GM11168 (cell line): ENCODE measurements around the gene FEZ2.
"Not testable (repeated sequence)": the region's sequence is repeated elsewhere in the genome, so short reads cannot be mapped to it uniquely, and the experiment has no call there.

Experiments
- in situ Hi-C: fragments of 300-500 bp; cut with MboI; formaldehyde crosslinking; loops from one replicate; pipeline ENCODE4 v1.12.0; 2022; ENCODE audit warnings: low sequenced_read_pairs; ENCODE audit not compliant: unreplicated experiment

Gene FEZ2, protein sequence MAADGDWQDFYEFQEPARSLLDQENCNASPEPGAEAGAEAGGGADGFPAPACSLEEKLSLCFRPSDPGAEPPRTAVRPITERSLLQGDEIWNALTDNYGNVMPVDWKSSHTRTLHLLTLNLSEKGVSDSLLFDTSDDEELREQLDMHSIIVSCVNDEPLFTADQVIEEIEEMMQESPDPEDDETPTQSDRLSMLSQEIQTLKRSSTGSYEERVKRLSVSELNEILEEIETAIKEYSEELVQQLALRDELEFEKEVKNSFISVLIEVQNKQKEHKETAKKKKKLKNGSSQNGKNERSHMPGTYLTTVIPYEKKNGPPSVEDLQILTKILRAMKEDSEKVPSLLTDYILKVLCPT

DNA sequence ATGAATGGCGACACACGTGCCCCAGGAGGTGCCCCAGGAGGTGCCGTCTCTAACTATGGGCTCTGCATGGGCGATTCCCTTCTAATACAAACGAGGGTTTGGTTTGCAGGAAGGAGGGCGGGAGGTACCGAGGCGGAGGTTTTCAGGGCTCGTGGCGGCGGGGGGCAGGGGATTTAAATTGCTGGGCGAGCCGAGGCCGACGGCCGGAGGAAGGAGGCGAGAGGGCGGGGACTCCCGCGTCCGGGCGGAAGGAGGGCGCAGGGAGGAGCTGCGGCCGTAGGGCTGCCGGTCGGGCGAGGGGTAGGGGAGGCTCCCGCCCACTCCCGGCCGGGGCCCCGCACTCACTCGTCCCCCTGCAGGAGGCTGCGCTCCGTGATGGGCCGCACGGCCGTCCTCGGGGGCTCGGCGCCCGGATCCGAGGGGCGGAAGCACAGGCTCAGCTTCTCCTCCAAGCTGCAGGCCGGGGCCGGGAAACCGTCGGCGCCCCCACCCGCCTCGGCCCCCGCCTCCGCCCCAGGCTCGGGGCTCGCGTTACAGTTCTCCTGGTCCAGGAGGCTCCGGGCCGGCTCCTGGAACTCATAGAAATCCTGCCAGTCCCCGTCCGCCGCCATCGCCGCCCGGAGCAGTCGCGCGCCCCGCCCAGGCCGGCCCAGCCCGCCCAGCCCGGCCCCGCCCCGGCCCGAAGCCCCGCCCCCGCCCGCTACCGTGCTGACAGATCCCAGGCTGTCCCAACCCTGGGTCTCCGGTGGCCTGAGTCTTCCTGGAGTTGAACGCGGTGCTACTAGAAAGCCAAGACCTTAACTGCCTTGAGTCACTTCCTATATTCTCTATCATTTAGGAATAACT is at the start of gene FEZ2:
Gene FEZ2 (minus strand): TSS at position 637 of the 846 bp plus-strand sequence. CDS start 26 bp downstream, at position 611.
- in situ Hi-C loops, result no loop called here

DNA sequence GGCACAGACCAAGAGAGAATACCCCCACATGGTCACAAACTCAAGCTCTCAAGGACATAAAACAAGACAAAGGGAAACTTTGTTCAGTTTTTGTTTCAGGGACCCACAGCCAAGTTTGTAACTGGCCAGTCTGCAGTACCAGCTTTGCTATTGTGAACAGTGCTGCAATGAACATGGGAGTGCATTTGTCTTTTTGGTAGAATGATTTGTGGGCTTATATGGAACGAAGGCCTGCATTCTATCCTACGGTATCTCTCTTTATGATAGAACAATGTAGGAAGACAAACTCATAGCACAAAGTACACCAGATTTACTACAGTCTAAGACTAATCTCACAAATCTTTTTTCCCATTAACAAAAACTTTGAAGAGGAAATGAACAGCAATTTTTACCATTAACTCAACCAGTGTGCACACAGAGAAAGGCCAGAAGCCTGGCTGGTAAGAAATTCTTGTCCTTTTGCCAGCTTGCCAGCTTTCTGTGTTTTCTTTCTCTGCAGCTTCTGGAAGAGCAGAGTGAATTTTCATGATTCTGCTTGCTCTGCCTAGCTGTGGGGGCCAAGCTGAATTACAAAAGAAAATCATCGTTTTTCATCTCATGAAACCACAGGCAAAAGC is 37.1 kb upstream of the FEZ2 start:
- in situ Hi-C loops, result no loop called here

DNA sequence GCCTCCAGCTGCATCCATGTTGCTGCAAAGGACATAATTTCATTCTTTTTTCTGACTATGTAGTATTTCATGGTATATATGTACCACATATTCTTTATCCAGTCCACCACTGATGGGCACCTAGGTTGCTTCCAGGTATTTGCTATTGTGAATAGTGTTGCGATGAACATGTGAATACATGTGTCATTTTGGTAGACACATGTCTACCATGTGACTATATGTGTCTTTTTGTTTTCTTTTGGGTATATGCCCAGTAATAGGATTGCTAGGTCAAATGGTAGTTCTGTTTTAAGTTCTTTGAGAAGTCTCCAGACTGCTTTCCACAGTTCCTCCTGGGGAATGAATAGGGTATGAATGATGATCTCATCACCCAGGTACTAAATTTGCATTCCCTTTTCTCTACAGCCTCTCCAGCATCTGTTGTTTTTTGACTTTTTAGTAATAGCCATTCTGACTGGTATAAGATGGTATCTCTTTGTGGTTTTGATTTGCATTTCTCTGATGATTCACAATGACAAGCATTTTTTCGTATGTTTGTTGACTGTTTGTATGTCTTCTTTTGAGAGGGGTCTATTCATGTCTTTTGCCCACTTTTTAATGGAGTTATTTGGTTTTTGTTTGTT is 35.6 kb upstream of the FEZ2 start:
- in situ Hi-C loops, result no loop called here

DNA sequence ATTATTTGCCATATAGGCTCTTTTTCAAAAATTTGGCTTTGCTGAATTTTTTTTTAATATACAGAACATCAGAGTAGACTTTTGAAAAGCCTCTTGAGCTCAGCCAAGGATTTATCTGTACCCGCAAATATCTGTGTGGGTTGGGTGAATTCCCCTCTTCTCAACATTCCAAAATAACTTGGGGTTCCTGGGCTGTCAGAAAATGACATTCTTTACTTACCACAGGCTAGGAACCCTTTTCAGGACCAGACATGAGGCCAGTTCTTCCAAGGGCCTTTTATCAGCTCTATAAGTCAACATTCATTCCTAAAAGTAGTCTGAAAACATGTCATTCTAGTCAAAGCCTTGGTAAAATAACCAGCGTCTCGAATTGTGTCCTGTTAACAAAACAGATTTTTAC is 28.8 kb upstream of the FEZ2 start:
- in situ Hi-C loops, result no loop called here

DNA sequence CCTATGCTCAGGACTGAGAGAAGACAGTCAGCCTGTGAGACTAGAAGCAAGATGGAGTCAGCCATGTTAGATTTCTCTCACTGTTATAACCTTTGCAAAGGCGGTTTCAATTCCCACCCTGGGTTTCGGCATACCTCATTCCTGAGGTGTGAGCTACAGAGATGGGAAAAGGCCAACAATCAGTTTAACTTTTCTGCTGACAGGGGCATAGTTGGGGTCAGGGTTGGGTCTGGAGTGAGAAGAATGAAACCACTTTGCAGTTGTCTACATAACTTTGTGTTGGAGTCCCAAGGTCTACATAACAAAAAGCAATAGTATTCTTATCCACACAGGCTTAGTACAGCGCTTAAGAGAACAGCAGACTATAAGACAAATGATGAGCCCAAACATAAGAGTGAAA is 28.1 kb upstream of the FEZ2 start:
- in situ Hi-C loops, result no loop called here

DNA sequence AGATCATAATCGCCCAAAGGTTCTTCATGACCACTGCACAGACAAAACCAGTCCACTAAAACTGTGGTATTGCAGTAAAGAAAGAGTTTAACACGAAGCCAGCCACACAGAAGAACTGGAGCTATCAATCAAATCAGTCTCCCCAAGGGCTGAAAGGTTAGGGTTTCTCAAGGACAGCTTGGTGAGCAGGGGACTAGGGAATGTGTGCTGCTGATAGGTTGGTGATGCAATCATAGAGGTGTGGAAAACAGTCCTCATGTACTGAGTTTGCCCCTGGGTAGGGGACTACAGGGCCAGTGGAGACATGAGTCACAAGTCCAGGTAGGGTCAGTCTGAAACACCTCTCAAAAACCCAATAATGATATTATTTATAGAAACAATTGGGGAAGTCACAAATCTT is 27.3 kb upstream of the FEZ2 start:
- in situ Hi-C loops, result no loop called here

DNA sequence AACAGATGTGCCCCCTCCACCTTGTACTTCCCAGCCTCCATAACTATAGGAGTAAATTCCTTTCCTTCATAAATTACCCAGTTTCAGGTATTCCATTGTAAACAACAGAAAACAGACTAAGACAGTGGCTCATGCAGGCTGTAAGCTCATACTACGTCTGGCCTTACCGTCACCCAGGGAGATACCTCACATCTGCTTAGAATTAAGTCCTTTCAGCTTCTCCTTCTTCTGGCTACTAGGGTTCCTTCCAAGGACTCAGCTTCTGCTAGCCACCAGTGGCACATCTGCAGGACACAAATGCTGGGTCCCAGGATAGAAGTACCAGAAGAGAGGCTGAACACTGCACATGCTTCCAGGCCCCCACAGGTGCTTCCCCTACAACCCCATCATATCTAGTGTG is 22.4 kb upstream of the FEZ2 start:
- in situ Hi-C loops, result no loop called here

DNA sequence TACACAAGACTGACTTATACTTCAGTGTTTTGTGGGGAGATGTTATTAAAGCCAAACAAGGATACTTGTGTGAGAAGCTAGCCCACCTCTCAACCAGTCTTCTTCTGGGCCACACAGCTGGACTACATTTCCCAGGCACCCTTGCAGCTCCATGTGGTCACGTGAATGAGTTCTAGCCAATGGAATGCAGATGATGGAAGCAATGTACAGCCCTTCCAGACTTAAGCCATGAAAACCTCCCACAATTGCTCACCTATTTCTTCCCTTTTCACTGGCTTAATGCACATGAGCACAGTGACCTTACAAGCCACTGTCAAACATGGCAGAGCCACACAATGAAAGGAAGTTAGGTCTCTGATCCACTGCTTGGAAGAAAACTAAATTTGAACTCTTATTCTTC is 20.4 kb upstream of the FEZ2 start:
- in situ Hi-C loops, result no loop called here

DNA sequence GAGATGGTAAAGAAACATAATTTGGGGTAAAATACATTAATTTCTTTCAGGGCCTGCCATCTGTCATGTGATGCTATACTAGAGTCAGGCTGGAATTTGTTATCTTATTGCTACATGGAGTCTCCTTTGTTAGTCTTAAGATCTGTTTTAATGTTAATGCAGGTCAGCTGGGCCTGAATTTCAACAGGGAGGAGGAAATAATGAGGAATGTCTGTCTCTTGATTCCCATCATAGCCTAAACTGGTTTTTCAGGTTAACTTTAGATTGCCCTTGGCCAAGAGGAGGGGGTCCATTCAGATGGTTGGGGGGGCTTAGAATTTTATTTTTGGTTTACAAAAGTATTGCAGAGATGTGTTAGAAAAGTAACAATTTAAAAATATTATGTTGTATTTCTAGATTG is 19.0 kb upstream of the FEZ2 start:
- in situ Hi-C loops, result no loop called here

DNA sequence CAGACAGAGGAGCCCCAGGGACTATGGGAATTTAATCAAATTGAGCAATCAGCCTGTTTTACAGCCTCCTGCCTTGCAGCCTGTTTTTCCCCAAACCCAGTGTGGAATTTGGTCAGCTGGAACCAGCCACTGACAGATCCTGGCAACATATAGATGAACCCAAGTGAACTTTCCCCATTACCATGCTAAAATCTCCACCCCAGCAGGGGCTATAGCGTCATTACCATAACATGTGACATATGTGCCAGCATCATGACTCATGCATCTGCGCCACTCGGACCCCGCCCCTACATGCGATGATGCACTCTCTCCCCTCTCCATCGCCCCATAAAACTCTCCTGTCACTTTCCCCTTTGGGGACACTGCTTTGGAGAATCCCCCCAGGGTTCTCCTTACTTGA is 17.3 kb upstream of the FEZ2 start:
- in situ Hi-C loops, result no loop called here

DNA sequence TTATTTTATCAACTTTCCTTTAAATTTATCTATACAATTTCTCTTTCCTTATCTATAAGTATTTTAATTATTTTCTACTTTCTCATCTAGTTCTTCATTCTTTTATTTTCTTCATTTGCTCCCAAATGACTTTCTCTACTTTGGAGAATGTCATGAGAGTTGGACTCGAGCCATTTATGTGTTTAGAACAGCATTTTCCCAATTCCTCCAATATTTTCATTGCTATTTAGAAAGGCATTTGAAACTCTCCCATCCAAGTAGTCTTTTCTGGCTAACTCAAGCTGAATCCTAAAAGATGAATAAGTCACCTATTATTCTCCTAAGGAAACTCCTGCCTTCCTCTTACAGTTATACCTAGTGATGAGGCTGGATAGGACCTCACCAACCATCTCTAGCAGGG is 15.8 kb upstream of the FEZ2 start:
- in situ Hi-C loops, result no loop called here

DNA sequence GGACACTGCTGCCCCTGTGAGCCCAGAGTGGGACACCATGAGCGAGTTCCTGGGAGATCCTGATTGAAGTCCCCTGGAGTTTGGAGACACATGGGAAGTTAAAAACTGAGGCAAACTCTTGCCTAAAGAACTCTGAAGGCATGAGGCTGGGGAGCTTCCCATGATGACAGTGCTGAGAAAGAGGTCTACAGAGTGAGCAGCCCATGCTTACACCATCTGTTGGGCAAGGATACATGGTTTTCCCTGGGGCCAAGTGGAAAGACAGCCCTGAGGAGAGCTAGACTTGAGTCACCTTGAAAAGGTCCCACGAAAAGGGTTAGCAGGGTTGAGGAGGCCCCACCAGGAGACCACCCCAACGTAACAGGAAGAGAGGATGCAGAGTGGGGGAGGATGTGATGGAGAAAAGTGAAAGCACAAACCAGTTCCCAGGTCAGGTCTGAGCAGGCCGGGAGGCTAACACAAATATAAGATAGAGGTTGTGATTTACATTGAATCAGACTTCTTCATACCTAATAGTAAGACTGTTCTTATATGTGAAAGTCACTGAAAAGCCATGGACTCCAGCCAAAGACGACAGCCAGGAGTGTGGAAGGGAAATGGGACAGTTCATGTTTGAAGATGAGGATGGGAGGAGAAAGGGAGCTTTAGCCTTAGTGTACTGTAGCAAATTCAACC is 13.5 kb upstream of the FEZ2 start:
- in situ Hi-C loops, result no loop called here

DNA sequence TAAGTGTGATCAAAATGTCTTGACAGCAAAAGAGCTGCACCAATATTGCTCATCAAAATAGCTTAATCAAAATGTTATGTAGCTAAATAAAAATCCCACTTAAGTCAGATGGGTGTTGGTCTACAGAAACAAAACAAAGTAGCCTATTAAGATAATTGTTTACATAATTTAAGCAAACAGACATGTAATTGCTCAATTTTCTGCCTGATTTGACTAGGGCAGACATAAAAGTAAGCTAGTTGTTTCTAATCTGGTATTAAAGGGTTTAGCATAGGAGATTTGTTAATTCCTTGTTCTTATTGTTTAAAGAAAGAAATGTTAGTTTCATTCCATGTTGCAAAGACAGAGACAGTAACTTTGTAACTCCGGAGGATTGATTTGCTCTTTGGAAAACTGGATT is 11.5 kb upstream of the FEZ2 start:
- in situ Hi-C loops, result no loop called here

DNA sequence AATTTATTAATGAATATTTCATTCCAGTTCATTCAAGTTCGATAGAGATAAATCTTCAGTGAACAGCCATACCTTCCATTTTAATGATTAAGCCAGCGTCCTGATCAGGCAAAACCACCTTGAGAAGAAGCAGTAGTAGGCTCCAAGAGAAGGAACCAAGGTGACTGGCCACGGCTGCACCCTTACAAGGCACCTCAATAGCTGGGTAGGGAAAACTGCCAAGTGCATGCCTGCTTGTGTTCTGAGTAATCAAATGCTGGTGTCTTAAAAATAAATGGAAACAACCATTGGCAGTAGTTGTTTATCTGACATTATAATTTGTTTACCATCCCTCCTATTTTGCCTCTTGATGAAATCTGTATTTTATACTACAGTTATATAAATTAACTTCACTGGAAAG is 10.0 kb upstream of the FEZ2 start:
- in situ Hi-C loops, result no loop called here

DNA sequence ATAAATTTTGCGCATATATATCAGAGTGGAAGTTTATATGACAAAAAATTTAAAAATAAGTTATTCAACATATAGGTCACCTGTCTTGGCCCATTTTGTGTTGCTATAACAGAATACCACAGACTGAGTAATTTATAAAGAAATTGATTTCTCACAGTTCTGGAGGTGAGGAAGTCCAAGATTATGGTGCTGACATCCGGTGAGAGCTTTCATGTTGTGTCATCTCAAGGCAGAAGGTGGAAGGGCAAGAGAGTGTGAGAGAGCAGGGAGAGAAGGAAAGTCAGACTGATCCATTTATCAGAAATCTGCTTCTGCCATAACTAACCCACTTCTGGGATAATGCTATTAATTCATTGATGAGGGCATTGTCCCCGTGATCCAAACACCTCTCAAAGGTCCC is 9.0 kb upstream of the FEZ2 start:
- in situ Hi-C loops, result no loop called here

DNA sequence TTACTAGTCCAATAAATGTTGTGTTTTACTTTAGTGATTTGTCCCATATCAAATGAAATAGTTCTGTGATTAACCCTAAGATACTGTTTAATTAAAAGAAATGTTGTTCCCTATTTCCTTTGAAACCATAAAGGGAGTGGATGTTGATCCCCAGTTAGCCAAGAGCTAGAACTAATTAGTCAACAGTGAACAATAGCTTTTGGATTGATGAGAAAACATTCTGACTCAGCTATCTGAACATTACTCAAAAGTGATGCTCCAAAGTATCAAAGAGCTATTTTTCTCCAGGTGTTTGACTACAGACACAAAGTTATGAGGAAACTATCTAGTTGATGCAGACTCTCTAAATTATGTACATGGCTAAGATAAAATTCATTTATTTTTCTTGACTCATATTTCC is 7.3 kb upstream of the FEZ2 start:
- in situ Hi-C loops, result no loop called here

DNA sequence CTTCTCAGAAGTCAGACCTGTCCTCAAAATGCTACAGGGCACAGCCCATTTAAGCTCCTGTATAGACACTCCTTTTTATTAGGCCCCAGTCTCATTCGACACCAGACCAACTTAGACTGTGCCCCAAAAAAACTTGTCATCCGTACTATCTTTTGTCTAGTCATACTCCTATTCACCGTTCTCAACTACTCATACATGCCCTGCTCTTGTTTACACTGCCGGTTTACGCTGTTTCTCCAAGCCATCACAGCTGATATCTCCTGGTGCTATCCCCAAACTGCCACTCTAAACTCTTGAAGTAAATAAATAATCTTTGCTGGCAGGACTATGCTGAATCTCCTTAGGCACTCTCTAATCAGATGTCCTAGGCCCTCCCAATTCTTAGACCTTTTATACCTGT is 5.7 kb upstream of the FEZ2 start:
- in situ Hi-C loops, result not testable (repeated sequence)

DNA sequence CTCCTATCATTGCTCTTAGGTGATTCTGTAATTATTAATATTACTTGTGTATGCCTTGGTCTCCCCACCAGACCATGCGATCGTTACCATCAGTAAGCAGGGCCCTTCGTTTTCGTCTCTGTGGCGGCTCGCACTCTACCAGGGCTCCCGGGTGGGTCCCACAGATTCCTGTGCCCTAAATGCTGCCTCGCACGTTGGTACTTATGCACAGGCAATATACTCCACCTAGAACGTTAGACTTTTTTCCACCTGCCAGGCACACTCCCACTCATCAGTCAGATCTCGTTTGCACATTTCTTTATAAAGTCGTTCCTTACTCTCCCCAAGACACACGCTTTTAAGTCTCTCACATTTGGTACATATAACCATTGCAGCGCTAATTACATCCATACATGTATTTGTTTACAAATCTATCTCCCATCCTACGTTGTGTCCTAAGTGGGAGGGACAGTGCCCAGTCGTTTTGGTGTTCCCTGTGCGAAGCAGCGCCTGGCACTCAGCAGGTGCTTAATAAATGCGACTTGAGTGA is 901 bp downstream of the FEZ2 start:
- in situ Hi-C loops, result no loop called here

DNA sequence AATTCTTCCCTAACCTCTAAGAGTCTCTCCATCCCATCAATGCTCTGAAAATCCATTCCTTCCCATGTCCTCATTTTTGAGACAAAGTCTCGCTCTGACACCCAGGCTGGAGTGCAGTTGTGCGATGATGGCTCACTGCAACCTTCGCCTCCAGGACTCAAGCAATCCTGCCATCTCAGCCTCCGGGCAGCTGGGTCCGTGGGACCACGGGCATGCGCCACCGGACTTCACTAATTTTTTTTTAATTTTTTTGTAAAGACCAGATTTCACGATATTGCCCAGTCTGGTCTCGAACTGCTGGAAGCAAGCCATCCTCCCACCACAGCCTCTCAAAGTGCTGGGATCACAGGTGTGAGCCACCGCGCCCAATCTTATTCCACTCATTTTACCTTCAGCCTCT is 1.6 kb downstream of the FEZ2 start:
- in situ Hi-C loops, result no loop called here

DNA sequence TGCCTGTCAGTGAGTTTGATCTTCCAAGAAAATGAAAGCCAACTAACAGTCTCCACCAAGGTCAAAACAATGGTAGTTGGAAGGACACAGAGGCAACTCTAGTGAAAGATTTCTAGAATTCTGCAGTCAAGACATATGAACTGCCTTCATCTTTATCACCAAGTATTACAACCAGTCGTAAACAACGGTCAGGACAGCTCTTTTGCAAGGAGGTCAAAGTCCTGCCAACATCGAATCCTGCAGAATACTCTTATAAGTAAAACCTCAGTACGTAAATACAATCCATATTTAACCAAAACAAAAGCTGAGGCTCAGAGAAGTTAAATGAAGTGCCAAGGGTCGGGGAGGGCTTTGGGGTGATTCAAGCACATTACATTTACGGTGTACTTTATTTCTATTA is 3.1 kb downstream of the FEZ2 start:
- in situ Hi-C loops, result no loop called here
